ENCODE results near the gene SMC1B. TPM values are rescaled to one million over a fixed set of nuclear protein-coding genes. Genes with fewer than 3 reads are reported as not detected.

Gene SMC1B
- total RNA-seq, 1 experiment from 2014 or later, result 0.31 TPM

DNA sequence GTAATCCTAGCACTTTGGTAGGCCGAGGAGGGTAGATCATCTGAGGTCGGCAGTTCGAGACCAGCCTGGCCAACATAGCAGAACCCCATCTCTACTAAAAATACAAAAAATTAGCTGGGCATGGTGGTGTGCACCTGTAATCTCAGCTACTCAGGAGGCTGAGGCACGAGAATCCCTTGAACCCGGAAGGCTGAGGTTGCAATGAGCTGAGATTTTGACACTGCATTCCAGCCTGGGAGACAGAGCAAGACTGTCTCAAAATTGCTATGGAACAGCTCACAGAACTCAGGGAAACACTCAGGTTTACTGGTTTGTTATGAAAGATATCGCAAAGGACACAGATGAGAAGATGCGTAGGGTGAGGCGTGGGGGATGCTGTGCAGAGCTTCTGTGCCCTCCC lies 101.0 kb downstream of the SMC1B start:
- POLR2A ChIA-PET (ENCODE audit: unreplicated experiment), result no interaction called here

DNA sequence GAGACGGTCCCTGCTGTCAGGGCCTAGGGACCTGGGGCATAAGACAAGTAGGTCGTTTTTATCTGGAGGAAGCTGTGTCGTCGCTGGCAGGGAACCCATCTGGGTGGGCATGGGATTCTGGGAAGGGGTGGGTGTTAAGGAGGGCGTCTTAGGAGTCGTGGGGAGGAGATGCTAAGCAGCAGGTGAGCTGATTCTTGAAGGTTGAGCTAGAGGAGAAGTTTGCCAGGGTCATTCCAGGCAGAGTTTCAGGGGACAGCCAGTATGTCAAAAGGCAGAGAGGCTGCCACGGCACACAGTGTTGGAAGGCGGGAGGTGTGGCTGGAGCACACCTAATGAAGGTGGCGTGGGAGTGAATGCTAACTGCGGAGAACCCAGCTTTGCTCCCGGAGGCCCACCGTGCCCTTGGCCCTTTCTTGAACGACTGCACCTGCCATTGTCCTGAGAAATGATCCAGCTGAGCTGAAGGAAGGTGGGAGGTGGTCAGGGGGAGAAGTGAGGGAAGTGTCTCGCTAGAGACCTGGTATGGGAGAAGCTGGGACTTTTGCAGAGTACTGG lies 102.3 kb downstream of the SMC1B start:
- Histone ChIP-seq H3K27ac (no peak overlapping the region), H2AFZ (peak overlapping the region; percentile 87), H3K9me2 (ENCODE audit: insufficient read depth) (no peaks in the 10 kb centered on the region), H3K27me3 (ENCODE audit: insufficient read depth, low read depth) (no peaks in the 10 kb centered on the region), H3K4me1 (replicated peaks; ENCODE audit: insufficient read depth) (peaks cover 26% of the 10 kb centered on the region), H3K36me3 (ENCODE audit: low read depth) (0 out of 2 replicates have a peak, but pooled peaks cover 5% of the 10 kb centered on the region), H3K4me2 (peak overlapping the region; percentile 96), H3K4me3 (peak overlapping the region; percentile 94), H3K79me2 (ENCODE audit: low read depth) (peaks cover 59% of the 10 kb centered on the region), H3K9me3 (ENCODE audit: insufficient read depth, low read depth) (no peaks in the 10 kb centered on the region), H4K20me1 (ENCODE audit: insufficient read depth) (peaks cover 18% of the 10 kb centered on the region), H3F3A (ENCODE audit: insufficient read depth, low read depth) (no peaks in the 10 kb centered on the region; the same call in 1 of the 2 replicates)
- ChIA-PET CTCF (no interaction called here), POLR2A (ENCODE audit: unreplicated experiment) (interaction anchor here (0.6 kb wide), 1 partner anchor 221 kb away, joined by 3 read pairs; no protein-coding TSS in a partner anchor)
- intact Hi-C loops (cut with micrococcal nuclease; ENCODE audit: unreplicated experiment), result loop anchor here (10.0 kb wide), 1 partner anchor 124 kb away; no protein-coding TSS in a partner anchor
- no TSS peak for BruUV-seq (replicated peaks)
- no peak for DNase-seq
- TF ChIP-seq EZH2 (IDR thresholded peaks at IDR 0.05; ENCODE audit: low read depth), result no peak
- TF ChIP-seq, protein P1, sequence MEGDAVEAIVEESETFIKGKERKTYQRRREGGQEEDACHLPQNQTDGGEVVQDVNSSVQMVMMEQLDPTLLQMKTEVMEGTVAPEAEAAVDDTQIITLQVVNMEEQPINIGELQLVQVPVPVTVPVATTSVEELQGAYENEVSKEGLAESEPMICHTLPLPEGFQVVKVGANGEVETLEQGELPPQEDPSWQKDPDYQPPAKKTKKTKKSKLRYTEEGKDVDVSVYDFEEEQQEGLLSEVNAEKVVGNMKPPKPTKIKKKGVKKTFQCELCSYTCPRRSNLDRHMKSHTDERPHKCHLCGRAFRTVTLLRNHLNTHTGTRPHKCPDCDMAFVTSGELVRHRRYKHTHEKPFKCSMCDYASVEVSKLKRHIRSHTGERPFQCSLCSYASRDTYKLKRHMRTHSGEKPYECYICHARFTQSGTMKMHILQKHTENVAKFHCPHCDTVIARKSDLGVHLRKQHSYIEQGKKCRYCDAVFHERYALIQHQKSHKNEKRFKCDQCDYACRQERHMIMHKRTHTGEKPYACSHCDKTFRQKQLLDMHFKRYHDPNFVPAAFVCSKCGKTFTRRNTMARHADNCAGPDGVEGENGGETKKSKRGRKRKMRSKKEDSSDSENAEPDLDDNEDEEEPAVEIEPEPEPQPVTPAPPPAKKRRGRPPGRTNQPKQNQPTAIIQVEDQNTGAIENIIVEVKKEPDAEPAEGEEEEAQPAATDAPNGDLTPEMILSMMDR (conservative IDR thresholded peaks at IDR 0.05), result no peak

More for the DNA sequence above, 101.0 kb downstream of the SMC1B start:
- peaks cover 31% of the 10 kb centered on the region for H4K20me1 ChIP-seq (ENCODE audit: insufficient read depth)
- no peak overlapping the region for H3K27ac ChIP-seq
- peaks cover 26% of the 10 kb centered on the region for H3K4me1 ChIP-seq (replicated peaks; ENCODE audit: insufficient read depth)
- no peak overlapping the region for H3K4me2 ChIP-seq
- H3K9me3 ChIP-seq (ENCODE audit: insufficient read depth, low read depth), result no peaks in the 10 kb centered on the region
- no peaks in the 10 kb centered on the region for H3K27me3 ChIP-seq (ENCODE audit: insufficient read depth, low read depth)
- no peak overlapping the region for H2AFZ ChIP-seq
- peaks cover 72% of the 10 kb centered on the region for H3K79me2 ChIP-seq (ENCODE audit: low read depth)
- H3K9me2 ChIP-seq (ENCODE audit: insufficient read depth), result no peaks in the 10 kb centered on the region
- intact Hi-C loops (cut with micrococcal nuclease; ENCODE audit: unreplicated experiment), result loop anchor here (10.0 kb wide), 1 partner anchor 122 kb away; no protein-coding TSS in a partner anchor
- no peaks in the 10 kb centered on the region; the same call in 1 of the 2 replicates for H3F3A ChIP-seq (ENCODE audit: insufficient read depth, low read depth)
- CTCF ChIA-PET, result no interaction called here
- TF ChIP-seq, protein P1 (conservative IDR thresholded peaks at IDR 0.05), result no peak
- no peak for TF ChIP-seq EZH2 (IDR thresholded peaks at IDR 0.05; ENCODE audit: low read depth)
- DNase-seq, result no peak
- no peak overlapping the region for H3K4me3 ChIP-seq
- 0 out of 2 replicates have a peak, but pooled peaks cover 5% of the 10 kb centered on the region for H3K36me3 ChIP-seq (ENCODE audit: low read depth)
- BruUV-seq (replicated peaks), result TSS peak; percentile 19

DNA sequence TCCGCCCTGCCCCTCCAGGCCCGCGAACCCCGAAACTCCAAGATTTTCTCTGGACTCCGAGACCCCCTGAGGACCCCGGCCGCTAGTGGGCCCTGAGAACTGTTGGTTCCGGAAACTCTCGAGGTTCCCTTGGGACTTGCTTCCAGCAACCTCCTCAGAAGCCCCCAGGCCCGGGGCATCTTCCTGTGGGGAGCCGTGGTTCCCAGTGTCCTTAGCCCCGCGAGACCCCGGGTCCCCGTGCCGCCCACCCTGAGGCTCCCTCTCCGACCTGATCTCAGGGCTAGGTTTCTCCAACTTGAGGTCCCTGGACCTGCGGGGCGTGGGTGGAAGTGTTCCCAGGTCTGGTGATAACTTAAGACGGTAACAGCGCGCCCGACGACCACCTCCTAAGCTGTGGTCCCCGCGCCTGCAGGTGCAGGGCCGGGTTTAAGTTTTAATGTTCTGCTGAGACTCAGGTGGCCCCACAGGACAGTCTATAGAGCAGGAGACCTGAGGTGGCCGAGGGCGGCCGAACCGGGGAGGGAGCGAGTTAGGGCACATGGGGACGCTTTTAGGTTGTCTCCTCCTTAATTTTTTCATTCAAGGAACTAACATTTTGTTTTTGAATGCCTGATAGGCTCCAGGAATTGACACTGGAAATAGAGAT lies 102.9 kb downstream of the SMC1B start:
- peaks cover 15% of the 10 kb centered on the region for H4K20me1 ChIP-seq (ENCODE audit: insufficient read depth)
- no peaks in the 10 kb centered on the region for H3K9me2 ChIP-seq (ENCODE audit: insufficient read depth)
- no peaks in the 10 kb centered on the region for H3K27me3 ChIP-seq (ENCODE audit: insufficient read depth, low read depth)
- intact Hi-C loops (cut with micrococcal nuclease; ENCODE audit: unreplicated experiment), result loop anchor here (10.0 kb wide), 1 partner anchor 124 kb away; no protein-coding TSS in a partner anchor
- peak overlapping the region; percentile 94 for H3K4me3 ChIP-seq
- BruUV-seq (replicated peaks), result TSS peak; percentile 51
- 0 out of 2 replicates have a peak, but pooled peaks cover 5% of the 10 kb centered on the region for H3K36me3 ChIP-seq (ENCODE audit: low read depth)
- peaks cover 53% of the 10 kb centered on the region for H3K79me2 ChIP-seq (ENCODE audit: low read depth)
- POLR2A ChIA-PET (ENCODE audit: unreplicated experiment), result interaction anchor here (0.6 kb wide), 1 partner anchor 222 kb away, joined by 3 read pairs; no protein-coding TSS in a partner anchor
- TF ChIP-seq, protein P1 (conservative IDR thresholded peaks at IDR 0.05), result no peak
- TF ChIP-seq EZH2 (IDR thresholded peaks at IDR 0.05; ENCODE audit: low read depth), result no peak
- H3K4me1 ChIP-seq (replicated peaks; ENCODE audit: insufficient read depth), result peaks cover 30% of the 10 kb centered on the region
- no peak for DNase-seq
- H3K4me2 ChIP-seq, result peak overlapping the region; percentile 96
- H3F3A ChIP-seq (ENCODE audit: insufficient read depth, low read depth), result no peaks in the 10 kb centered on the region; the same call in 1 of the 2 replicates
- no peaks in the 10 kb centered on the region for H3K9me3 ChIP-seq (ENCODE audit: insufficient read depth, low read depth)
- CTCF ChIA-PET, result no interaction called here
- H2AFZ ChIP-seq, result peak overlapping the region; percentile 87
- H3K27ac ChIP-seq, result peak overlapping the region; percentile 19; the same call in 1 of the 2 replicates
